ENCODE measurements around the gene RNU6-9. TPM values are rescaled to one million over a fixed set of nuclear protein-coding genes. Genes with fewer than 3 reads are reported as not detected.

The RNU6-9 gene
- total RNA-seq, 4 donors from 2014 or later: not detected

GRCh38 chr19:926589-927350, 33.5 kb downstream of the RNU6-9 start:
- peak in 2 of 3 donors; percentile 78 to 87 for DNase-seq
- peak overlapping the region; percentile 83 to 99 (median 86) for H3K4me3 ChIP-seq
- peak overlapping the region; percentile 82 to 91 (median 90) for H3K27ac ChIP-seq
- no peaks in the 10 kb centered on the region for H3K9me3 ChIP-seq
- H3K4me1 ChIP-seq: peaks cover 2 to 18% (median 11%) of the 10 kb centered on the region in 4 donors
- TF ChIP-seq CTCF (IDR thresholded peaks at IDR 0.05): no peak
- no peak for TF ChIP-seq POLR2A (IDR thresholded peaks at IDR 0.05)
- peaks cover 0 to 8% (median 0%) of the 10 kb centered on the region in 3 donors for H3K36me3 ChIP-seq
- no peaks in the 10 kb centered on the region for H3K27me3 ChIP-seq

- peak overlapping the region; percentile 82 to 91 (median 90) for H3K27ac ChIP-seq
- no peak for DNase-seq
- H3K27me3 ChIP-seq: no peaks in the 10 kb centered on the region
- no peak for TF ChIP-seq CTCF (IDR thresholded peaks at IDR 0.05)
- peaks cover 2 to 21% (median 14%) of the 10 kb centered on the region in 4 donors for H3K4me1 ChIP-seq
- H3K9me3 ChIP-seq: no peaks in the 10 kb centered on the region
- peak overlapping the region; percentile 83 to 99 (median 86) for H3K4me3 ChIP-seq
- H3K36me3 ChIP-seq: peaks cover 0 to 8% (median 0%) of the 10 kb centered on the region in 3 donors
Observed at GRCh38 chr19:927351-927779, 34.1 kb downstream of the RNU6-9 start.

- Histone ChIP-seq H3K9me3 (no peaks in the 10 kb centered on the region), H3K27ac (peak overlapping the region; percentile 82 to 91 (median 90)), H3K4me1 (peaks cover 2 to 26% (median 19%) of the 10 kb centered on the region in 4 donors), H3K4me3 (peak overlapping the region in 2 of 4 donors; percentile 83 to 99), H3K36me3 (peaks cover 0 to 8% (median 0%) of the 10 kb centered on the region in 3 donors), H3K27me3 (no peaks in the 10 kb centered on the region)
- TF ChIP-seq POLR2A (IDR thresholded peaks at IDR 0.05): no peak
- TF ChIP-seq CTCF (IDR thresholded peaks at IDR 0.05): no peak
- no peak for DNase-seq
Observed at GRCh38 chr19:927780-928401, 34.6 kb downstream of the RNU6-9 start.

GRCh38 chr19:928471-929202, 35.4 kb downstream of the RNU6-9 start:
- Histone ChIP-seq H3K27me3 (no peaks in the 10 kb centered on the region), H3K4me3 (no peak overlapping the region), H3K36me3 (peaks cover 0 to 8% (median 0%) of the 10 kb centered on the region in 3 donors), H3K9me3 (no peaks in the 10 kb centered on the region), H3K27ac (peak overlapping the region in 1 of 4 donors; percentile 90), H3K4me1 (peaks cover 2 to 33% (median 25%) of the 10 kb centered on the region in 4 donors)
- TF ChIP-seq CTCF (IDR thresholded peaks at IDR 0.05) (no peak), POLR2A (IDR thresholded peaks at IDR 0.05) (no peak)
- DNase-seq: no peak

GRCh38 chr19:929203-929890, 36.1 kb downstream of the RNU6-9 start:
- no peak for TF ChIP-seq POLR2A (IDR thresholded peaks at IDR 0.05)
- Histone ChIP-seq H3K27me3 (no peaks in the 10 kb centered on the region), H3K36me3 (peaks cover 0 to 8% (median 0%) of the 10 kb centered on the region in 3 donors), H3K4me3 (no peak overlapping the region), H3K27ac (no peak overlapping the region), H3K4me1 (peaks cover 6 to 40% (median 22%) of the 10 kb centered on the region in 4 donors), H3K9me3 (no peaks in the 10 kb centered on the region)
- no peak for DNase-seq
